Neuron (in vitro differentiated cells): ENCODE results near the gene LIPG.
"Not testable (repeated sequence)": the region's sequence is repeated elsewhere in the genome, so short reads cannot be mapped to it uniquely, and the experiment has no call there.

Experiments used
- H2AFZ ChIP-seq: one replicate; pipeline ENCODE4 v1.6.1; 2013; ENCODE audit warnings: low read depth, mild to moderate bottlenecking, inconsistent platforms, low read length, moderate library complexity
- H3K27me3 ChIP-seq: one replicate; pipeline ENCODE4 v1.6.1; 2013; ENCODE audit warnings: low read length; ENCODE audit not compliant: insufficient read depth
- H3K36me3 ChIP-seq: one replicate; pipeline ENCODE4 v1.6.1; 2013; ENCODE audit warnings: low read length; ENCODE audit not compliant: insufficient read depth
- H3K4me1 ChIP-seq: one replicate; pipeline ENCODE4 v1.6.1; 2013; ENCODE audit warnings: low read length; ENCODE audit not compliant: insufficient read depth
- H3K4me3 ChIP-seq: 2 replicates; pipeline ENCODE4 v1.5.1; 2013; ENCODE audit warnings: mild to moderate bottlenecking, low read length, moderate library complexity
- H3K9me3 ChIP-seq: one replicate; pipeline ENCODE4 v1.6.1; 2013; ENCODE audit warnings: low read length

The LIPG gene

DNA sequence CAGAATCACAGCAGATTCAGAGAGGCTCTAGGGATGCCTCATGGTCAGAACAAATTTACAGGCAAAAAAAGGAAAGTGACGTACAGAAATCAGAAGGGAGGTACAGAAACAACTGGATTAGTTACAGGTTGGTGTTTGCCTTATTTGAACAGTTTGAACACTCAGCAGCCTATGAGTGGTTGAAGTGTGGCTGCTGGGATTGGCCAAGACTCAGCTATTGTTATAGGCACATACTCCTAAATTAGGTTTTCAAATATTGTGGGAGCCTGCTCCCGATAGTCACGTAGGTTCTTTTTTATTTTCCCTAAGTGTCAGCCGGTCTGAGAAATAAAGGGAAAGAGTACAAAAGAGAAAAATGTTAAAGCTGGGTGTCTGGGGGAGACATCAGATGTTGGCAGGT lies 8.9 kb upstream of the LIPG start:
- Histone ChIP-seq H3K27me3 (no peaks in the 10 kb centered on the region), H3K9me3 (no peaks in the 10 kb centered on the region), H2AFZ (no peak overlapping the region), H3K4me1 (peaks cover 1% of the 10 kb centered on the region), H3K36me3 (no peaks in the 10 kb centered on the region), H3K4me3 (no peak overlapping the region)

DNA sequence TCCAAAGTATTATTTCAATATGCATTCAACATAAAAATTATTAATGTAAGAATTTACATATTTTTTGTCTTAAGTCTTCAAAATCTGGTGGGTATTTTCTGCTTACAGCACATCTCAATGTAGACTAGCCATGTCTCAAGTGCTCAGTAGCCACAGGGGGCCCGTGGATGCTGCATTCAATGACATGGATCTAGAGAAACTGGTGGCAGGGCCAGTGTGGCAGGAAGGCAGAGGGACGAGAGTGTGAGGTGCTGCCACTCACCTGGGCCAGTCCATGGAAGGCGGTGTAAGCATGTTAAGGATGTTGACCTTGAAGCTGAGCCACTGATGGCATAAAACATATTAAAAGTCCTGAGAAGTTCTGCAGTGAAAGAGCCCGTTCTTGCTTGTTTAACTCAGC lies 6.2 kb upstream of the LIPG start:
- no peak overlapping the region for H2AFZ ChIP-seq
- H3K4me1 ChIP-seq, result no peaks in the 10 kb centered on the region
- H3K4me3 ChIP-seq, result no peak overlapping the region
- no peaks in the 10 kb centered on the region for H3K9me3 ChIP-seq
- no peaks in the 10 kb centered on the region for H3K36me3 ChIP-seq
- no peaks in the 10 kb centered on the region for H3K27me3 ChIP-seq

- Histone ChIP-seq H3K4me1 (peaks cover 14% of the 10 kb centered on the region), H2AFZ (no peak overlapping the region), H3K36me3 (no peaks in the 10 kb centered on the region), H3K4me3 (no peak overlapping the region), H3K9me3 (no peaks in the 10 kb centered on the region), H3K27me3 (no peaks in the 10 kb centered on the region)
Observed at GRCh38 chr18:49558356-49558755, 3.5 kb upstream of the LIPG start.

DNA sequence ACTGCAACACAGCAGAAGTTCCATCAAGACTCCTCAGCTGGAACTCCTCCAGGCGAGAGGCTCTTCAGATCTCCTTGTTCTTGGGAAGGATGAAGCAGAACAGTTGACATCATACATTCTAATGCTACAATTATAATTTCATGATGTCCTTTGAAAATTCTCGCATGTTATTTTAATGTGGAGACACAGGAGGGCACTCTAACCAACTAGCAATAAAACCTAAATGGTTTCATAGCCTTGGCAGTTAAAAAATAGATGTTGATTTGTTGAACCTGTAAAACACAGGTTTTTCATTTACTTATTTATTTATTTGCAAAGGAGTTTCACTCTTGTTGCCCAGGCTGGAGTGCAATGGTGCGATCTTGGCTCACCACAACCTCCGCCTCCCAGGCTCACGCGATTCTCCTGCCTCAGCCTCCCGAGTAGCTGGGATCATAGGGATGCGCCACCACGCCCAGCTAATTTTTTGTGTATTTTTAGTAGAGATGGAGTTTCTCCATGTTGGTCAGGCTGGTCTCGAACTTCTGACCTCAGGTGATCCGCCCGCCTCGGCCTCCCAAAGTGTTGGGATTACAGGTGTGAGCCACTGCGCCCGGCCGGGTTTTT lies 2.4 kb upstream of the LIPG start:
- H2AFZ ChIP-seq, H3K27me3 ChIP-seq, H3K36me3 ChIP-seq, H3K9me3 ChIP-seq, H3K4me3 ChIP-seq: not testable (repeated sequence)
- H3K4me1 ChIP-seq, result peaks cover 25% of the 10 kb centered on the region

DNA sequence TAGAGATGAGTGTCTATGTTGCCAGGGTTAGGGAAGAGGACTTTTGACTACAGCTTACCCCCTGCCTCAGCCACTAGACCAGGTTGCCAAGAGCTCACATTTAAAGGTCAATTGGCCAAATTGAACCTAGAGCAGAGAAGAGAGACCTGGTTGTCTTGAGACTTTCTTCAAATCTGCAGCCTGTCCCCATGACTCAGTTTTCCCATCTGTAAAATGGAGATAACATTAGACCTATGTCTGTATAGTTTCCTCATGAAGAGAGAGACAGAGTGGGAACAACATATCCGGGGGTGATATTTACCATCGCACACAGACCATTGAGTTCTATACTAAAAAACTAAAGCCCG lies 1.6 kb upstream of the LIPG start:
- peak overlapping the region; percentile 72 for H3K4me3 ChIP-seq
- H3K9me3 ChIP-seq, result no peaks in the 10 kb centered on the region
- no peak overlapping the region for H2AFZ ChIP-seq
- H3K4me1 ChIP-seq, result peaks cover 32% of the 10 kb centered on the region
- H3K36me3 ChIP-seq, result peaks cover 3% of the 10 kb centered on the region
- no peaks in the 10 kb centered on the region for H3K27me3 ChIP-seq

DNA sequence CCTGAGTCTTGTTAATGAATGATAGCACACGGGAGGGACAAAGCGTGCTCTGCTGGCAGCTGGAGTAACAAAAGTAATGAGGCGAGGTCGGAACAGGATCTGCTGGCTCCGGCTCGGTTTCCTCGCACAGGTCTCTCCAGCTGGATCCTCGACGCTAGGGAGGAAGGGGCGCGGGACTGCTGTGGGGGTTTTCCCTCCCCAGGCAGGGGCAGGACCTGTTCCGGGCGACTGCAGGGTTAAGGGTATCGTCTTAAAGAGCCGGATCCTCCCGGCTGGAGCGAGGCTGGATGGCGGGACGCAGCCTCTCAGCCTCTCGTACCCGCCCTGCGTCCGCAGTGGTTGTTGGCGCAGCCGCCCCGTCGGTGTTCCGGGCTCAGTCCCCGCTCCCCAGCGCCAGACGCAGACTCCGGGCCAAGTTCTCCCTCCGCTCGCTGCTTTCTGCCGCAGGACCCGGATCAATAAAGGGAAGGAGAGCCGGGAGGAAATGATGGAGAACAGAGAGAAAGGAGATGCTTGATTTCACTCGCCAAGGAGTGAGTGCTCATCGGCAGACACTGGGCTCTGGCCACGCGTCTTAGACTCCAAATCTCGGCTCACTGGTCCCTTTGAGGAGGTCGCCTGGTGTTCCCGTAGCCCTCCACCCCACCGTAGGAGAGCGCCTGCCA lies 1.1 kb upstream of the LIPG start:
- Histone ChIP-seq H3K4me3 (peak overlapping the region; percentile 72), H3K36me3 (peaks cover 5% of the 10 kb centered on the region), H2AFZ (peak overlapping the region; percentile 45), H3K27me3 (no peaks in the 10 kb centered on the region), H3K9me3 (no peaks in the 10 kb centered on the region), H3K4me1 (peaks cover 36% of the 10 kb centered on the region)

DNA sequence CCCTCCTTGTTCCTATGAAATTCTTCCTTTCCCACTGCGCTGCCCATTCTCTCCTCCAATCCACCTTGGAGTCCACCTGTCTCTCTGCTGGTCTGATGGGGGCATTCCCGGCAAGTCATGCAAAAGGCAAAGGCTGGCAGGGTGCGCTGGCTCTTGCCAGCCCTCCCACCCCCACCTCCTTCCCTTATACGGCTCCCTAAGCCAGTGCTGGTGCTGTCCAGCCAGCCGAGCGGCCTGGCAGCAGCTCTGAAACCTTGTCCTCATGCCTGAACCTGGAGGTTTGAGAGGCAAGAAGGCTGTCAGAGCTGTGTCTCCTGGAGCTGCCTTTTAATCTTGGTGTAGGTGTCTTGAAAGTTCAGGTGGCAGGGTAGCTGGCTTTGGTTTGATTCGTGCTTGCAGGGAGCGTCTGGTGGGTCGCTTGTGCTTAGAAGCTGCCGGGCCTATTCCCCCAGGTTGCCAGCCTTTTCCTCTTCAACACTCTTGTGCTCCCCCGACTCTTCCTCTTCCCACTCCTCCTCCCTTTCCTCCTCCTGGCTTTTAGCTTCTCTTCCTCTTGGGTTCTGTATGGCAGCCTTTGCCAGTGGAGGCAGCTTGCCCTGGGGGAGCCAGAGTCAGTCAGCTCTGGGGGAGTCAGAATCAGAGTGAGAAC lies 748 bp downstream of the LIPG start:
- Histone ChIP-seq H3K4me1 (peaks cover 44% of the 10 kb centered on the region), H3K9me3 (no peaks in the 10 kb centered on the region), H3K4me3 (peak overlapping the region; percentile 72), H3K36me3 (peaks cover 21% of the 10 kb centered on the region), H2AFZ (no peak overlapping the region), H3K27me3 (no peaks in the 10 kb centered on the region)

GRCh38 chr18:49563130-49563540 lies 1.3 kb downstream of the LIPG start:
- Histone ChIP-seq H3K27me3 (no peaks in the 10 kb centered on the region), H2AFZ (no peak overlapping the region), H3K36me3 (peaks cover 25% of the 10 kb centered on the region), H3K4me3 (peak overlapping the region; percentile 72), H3K9me3 (no peaks in the 10 kb centered on the region), H3K4me1 (peaks cover 44% of the 10 kb centered on the region)

DNA sequence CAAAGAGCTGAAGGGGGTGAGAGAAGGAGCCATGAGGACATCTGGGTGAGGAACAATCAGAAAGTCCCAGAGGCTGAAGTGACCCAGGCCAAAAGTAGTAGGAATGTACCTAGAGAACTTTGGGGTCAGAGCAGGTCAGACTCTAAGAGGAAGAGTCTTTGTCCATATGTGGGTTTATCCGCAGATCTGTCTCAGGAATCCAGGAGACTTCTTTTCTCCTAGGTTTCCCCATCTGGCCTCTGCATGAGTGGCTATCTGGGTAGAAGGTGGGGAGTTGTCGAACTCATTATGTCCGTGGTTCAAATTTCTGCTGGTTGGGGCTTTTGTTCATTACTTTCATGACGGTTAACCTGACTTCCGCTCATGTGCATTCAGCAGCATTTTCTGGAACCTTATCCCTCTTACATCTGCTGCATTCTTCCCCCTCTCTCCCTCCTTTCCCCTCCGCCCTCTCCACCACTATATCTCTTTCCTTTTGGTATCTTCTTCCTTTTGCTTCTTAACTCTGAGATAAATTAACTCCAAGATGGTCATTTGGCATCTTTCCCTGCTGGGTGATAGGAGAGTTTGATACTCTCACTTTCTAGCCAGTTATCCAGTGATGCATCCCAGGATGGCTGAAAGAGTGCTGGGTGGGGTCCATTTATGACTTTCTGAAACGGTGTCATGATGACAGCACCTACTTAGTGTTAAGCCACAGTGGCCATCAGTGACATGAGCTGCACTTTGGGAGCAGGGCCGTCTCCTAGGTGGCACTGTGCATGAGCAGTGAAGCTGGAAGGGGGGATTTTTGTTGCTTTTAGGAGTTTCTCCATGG lies 2.1 kb downstream of the LIPG start:
- peak overlapping the region; percentile 72 for H3K4me3 ChIP-seq
- H3K36me3 ChIP-seq, result peaks cover 31% of the 10 kb centered on the region
- peaks cover 44% of the 10 kb centered on the region for H3K4me1 ChIP-seq
- no peak overlapping the region for H2AFZ ChIP-seq
- H3K27me3 ChIP-seq, result no peaks in the 10 kb centered on the region
- H3K9me3 ChIP-seq, result no peaks in the 10 kb centered on the region

- no peaks in the 10 kb centered on the region for H3K27me3 ChIP-seq
- peak overlapping the region; percentile 72 for H3K4me3 ChIP-seq
- H3K4me1 ChIP-seq, result peaks cover 44% of the 10 kb centered on the region
- peaks cover 36% of the 10 kb centered on the region for H3K36me3 ChIP-seq
- no peak overlapping the region for H2AFZ ChIP-seq
- H3K9me3 ChIP-seq, result no peaks in the 10 kb centered on the region
Observed at GRCh38 chr18:49564518-49564834, 2.6 kb downstream of the LIPG start.

DNA sequence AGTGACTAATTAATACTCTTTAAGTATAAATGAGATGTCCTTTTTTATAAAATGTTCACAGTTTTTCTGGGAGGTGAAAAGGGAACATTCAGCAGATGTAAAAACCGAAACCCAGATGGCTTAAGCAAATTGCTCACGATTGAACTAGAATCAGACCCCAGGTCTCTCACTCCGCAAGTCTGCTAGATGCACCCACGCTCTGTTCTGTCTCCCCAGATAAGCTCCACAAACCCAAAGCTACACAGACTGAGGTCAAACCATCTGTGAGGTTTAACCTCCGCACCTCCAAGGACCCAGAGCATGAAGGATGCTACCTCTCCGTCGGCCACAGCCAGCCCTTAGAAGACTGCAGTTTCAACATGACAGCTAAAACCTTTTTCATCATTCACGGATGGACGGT lies 3.2 kb downstream of the LIPG start:
- Histone ChIP-seq H2AFZ (no peak overlapping the region), H3K27me3 (no peaks in the 10 kb centered on the region), H3K9me3 (no peaks in the 10 kb centered on the region), H3K4me1 (peaks cover 44% of the 10 kb centered on the region), H3K4me3 (no peak overlapping the region), H3K36me3 (peaks cover 42% of the 10 kb centered on the region)

DNA sequence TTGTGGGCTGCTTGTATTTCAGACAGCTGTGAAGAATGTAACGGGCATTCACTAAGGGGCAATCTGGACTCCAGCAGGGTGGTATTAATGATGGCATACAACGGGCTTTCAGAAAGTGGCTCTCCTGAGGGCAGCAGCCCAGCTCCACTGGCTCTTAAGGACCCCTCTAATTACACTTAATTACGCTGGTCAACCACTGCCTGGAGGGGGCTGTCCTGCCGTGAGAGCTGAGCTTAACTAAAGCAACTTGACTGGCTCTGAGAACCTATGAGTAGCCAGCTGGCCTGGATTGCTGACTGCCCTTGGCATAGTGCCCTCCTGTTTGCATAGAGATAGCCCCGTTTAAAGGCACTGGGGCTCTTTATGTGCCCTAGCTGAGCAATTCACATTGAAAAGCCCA lies 3.8 kb downstream of the LIPG start:
- Histone ChIP-seq H3K4me1 (peaks cover 44% of the 10 kb centered on the region), H3K4me3 (no peak overlapping the region), H3K9me3 (no peaks in the 10 kb centered on the region), H3K36me3 (peaks cover 45% of the 10 kb centered on the region), H2AFZ (no peak overlapping the region), H3K27me3 (no peaks in the 10 kb centered on the region)

DNA sequence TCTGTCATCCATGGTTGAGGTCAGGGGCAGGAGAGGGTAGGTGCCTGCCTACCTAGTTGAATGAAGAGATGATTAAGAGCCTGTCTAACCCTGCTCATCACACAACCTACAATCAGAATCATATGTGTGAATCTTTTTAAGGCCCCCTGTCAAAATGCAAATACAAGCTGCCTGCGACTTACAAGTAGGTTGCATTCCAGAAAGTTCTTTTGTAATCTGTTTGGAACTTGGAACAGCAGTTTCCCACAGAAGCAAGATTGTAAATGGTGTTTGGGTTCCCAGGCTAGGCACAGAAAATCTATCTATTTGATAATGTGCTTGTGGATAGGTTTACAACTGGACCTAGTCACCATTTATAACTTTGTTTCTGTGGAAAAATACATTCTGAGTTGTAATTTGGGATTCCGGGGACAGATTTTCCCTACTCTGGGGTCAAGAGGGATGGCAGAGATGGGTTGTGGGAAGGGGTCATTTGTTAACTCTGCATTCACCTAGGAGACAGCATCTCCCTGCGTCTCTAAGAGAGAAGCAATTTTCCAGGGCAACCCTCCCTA lies 4.4 kb downstream of the LIPG start:
- Histone ChIP-seq H3K9me3 (no peaks in the 10 kb centered on the region), H3K4me1 (peaks cover 41% of the 10 kb centered on the region), H3K27me3 (no peaks in the 10 kb centered on the region), H3K4me3 (no peak overlapping the region), H3K36me3 (peaks cover 51% of the 10 kb centered on the region), H2AFZ (no peak overlapping the region)
